A549 (cell line): ENCODE data around the gene ICA1L.

Experiments used
- BCL3 ChIP-seq: fragments of >200 bp; sonication (Bioruptor Twin); formaldehyde crosslinking; IDR thresholded peaks from 3 replicates; pipeline ENCODE4 v1.6.1; 2016
- CTCF ChIP-seq: fragments of >200 bp; sonication (Bioruptor Twin); formaldehyde crosslinking; IDR thresholded peaks from 3 replicates; pipeline ENCODE4 v1.5.1; 2016
- EP300 ChIP-seq, 2 experiments: fragments of >200 bp; sonication (Bioruptor Twin); formaldehyde crosslinking; IDR thresholded peaks; 2 replicates in 1 of 2; 3 replicates in 1 of 2; pipeline ENCODE4 v1.6.1; 2016 to 2017
- KDM5A ChIP-seq: fragments of 200-600 bp; sonication (generic); IDR thresholded peaks from 2 replicates; pipeline ENCODE4 v1.6.1; 2016; ENCODE audit warnings: antibody characterized with exemption, mild to moderate bottlenecking
- MYC ChIP-seq: IDR thresholded peaks from 2 replicates; pipeline ENCODE4 v1.6.1; 2012; ENCODE audit warnings: mild to moderate bottlenecking, inconsistent platforms, low read length, improper control_type of control experiment, borderline replicate concordance
- SMC3 ChIP-seq: fragments of >200 bp; sonication (Bioruptor Twin); formaldehyde crosslinking; IDR thresholded peaks from 3 replicates; pipeline ENCODE4 v1.6.1; 2018; ENCODE audit warnings: inconsistent platforms

- TF ChIP-seq EP300 (IDR thresholded peaks at IDR 0.05): no peak
- no peak for TF ChIP-seq SMC3
- no peak for TF ChIP-seq MYC
- no peak for TF ChIP-seq KDM5A
- TF ChIP-seq CTCF: no peak
- no peak for TF ChIP-seq BCL3
These were observed 23.7 kb downstream of the ICA1L start for GRCh38 chr2:202847693-202848524.
